Liver (tissue), 9 donors: ENCODE data around the gene CIAPIN1. TPM values are rescaled to one million over a fixed set of nuclear protein-coding genes. Genes with fewer than 3 reads are reported as not detected.

Experiments used
- DNase-seq: peaks from one replicate; pipeline ENCODE4 v3.0.0-alpha.2; 2017; ENCODE audit warnings: low spot score
- H3K27ac ChIP-seq, 2 donors: one replicate each; pipeline ENCODE4 v1.7.0; 2013; ENCODE audit warnings: inconsistent platforms in 2 of 2, low read length in 2 of 2, control low read depth in 1 of 2, low read depth in 1 of 2, mild to moderate bottlenecking in 1 of 2
- H3K27me3 ChIP-seq, 4 donors: one replicate each; pipeline versions ENCODE4 v1.6.1 to v1.7.0; 2013; ENCODE audit warnings: low read length in 3 of 4, inconsistent platforms in 1 of 4, mild to moderate bottlenecking in 1 of 4, moderate library complexity in 1 of 4; ENCODE audit not compliant: control insufficient read depth in 4 of 4, insufficient read depth in 4 of 4
- H3K36me3 ChIP-seq, 4 donors: one replicate each; pipeline versions ENCODE4 v1.6.1 to v1.7.0; 2013; ENCODE audit warnings: low read length in 3 of 4, mild to moderate bottlenecking in 3 of 4, low read depth in 1 of 4, moderate library complexity in 1 of 4; ENCODE audit not compliant: control insufficient read depth in 4 of 4, insufficient read depth in 3 of 4
- H3K4me1 ChIP-seq, 4 donors: one replicate each; pipeline versions ENCODE4 v1.6.1 to v1.7.0; 2013; ENCODE audit warnings: low read length in 3 of 4, mild to moderate bottlenecking in 3 of 4, moderate library complexity in 1 of 4; ENCODE audit not compliant: control insufficient read depth in 4 of 4, insufficient read depth in 4 of 4
- H3K4me3 ChIP-seq, 3 donors: one replicate each; pipeline versions ENCODE4 v1.6.1 to v1.7.0; 2013; ENCODE audit warnings: low read length in 3 of 3, control low read depth in 1 of 3, low read depth in 1 of 3, mild to moderate bottlenecking in 1 of 3
- H3K9ac ChIP-seq, 2 donors: one replicate each; pipeline ENCODE4 v1.7.0; 2013; ENCODE audit warnings: low read length in 2 of 2, mild to moderate bottlenecking in 2 of 2, moderate library complexity in 2 of 2, control low read depth in 1 of 2, low read depth in 1 of 2
- H3K9me3 ChIP-seq, 4 donors: one replicate each; pipeline versions ENCODE4 v1.6.1 to v1.7.0; 2013; ENCODE audit warnings: low read length in 3 of 4; ENCODE audit not compliant: control insufficient read depth in 4 of 4
- EGR1 ChIP-seq, 2 donors: IDR thresholded peaks; 2 replicates each; pipeline ENCODE4 v1.6.1; 2016 to 2018; ENCODE audit warnings: antibody characterized with exemption in 2 of 2, low read depth in 2 of 2
- FOXA1 ChIP-seq: IDR thresholded peaks from 2 replicates; pipeline ENCODE4 v1.6.1; 2016; ENCODE audit warnings: antibody characterized with exemption
- FOXA2 ChIP-seq: IDR thresholded peaks from 2 replicates; pipeline ENCODE4 v1.6.1; 2016; ENCODE audit warnings: antibody characterized with exemption
- GABPA ChIP-seq, 2 donors: IDR thresholded peaks in 1 of 2; conservative IDR thresholded peaks in 1 of 2; 2 replicates each; pipeline ENCODE4 v1.6.1; 2016; ENCODE audit warnings: antibody characterized with exemption in 2 of 2, mild to moderate bottlenecking in 1 of 2, moderate library complexity in 1 of 2
- HNF4A ChIP-seq, 2 donors: conservative IDR thresholded peaks; 2 replicates each; pipeline ENCODE4 v1.6.1; 2016; ENCODE audit warnings: antibody characterized with exemption in 2 of 2, mild to moderate bottlenecking in 2 of 2
- HNF4G ChIP-seq: IDR thresholded peaks from 2 replicates; pipeline ENCODE4 v1.6.1; 2016; ENCODE audit warnings: antibody characterized with exemption
- JUND ChIP-seq, 2 donors: IDR thresholded peaks; 2 replicates each; pipeline ENCODE4 v1.6.1; 2016; ENCODE audit warnings: antibody characterized with exemption in 2 of 2
- MAX ChIP-seq: IDR thresholded peaks from 2 replicates; pipeline ENCODE4 v1.6.1; 2016; ENCODE audit warnings: antibody characterized with exemption
- NR2F2 ChIP-seq: IDR thresholded peaks from 2 replicates; pipeline ENCODE4 v1.6.1; 2016; ENCODE audit warnings: antibody characterized with exemption
- RAD21 ChIP-seq, 2 donors: IDR thresholded peaks; 2 replicates each; pipeline ENCODE4 v1.6.1; 2016; ENCODE audit warnings: antibody characterized with exemption in 2 of 2, mild to moderate bottlenecking in 2 of 2
- REST ChIP-seq: IDR thresholded peaks from 2 replicates; pipeline ENCODE4 v1.6.1; 2016; ENCODE audit warnings: antibody characterized with exemption, mild to moderate bottlenecking
- RXRA ChIP-seq, 2 donors: IDR thresholded peaks; 2 replicates each; pipeline ENCODE4 v1.6.1; 2017 to 2018; ENCODE audit warnings: antibody characterized with exemption in 2 of 2, mild to moderate bottlenecking in 1 of 2
- SP1 ChIP-seq: IDR thresholded peaks from 2 replicates; pipeline ENCODE4 v1.6.1; 2018; ENCODE audit warnings: antibody characterized with exemption, mild to moderate bottlenecking
- TAF1 ChIP-seq: conservative IDR thresholded peaks from 2 replicates; pipeline ENCODE4 v1.6.1; 2016; ENCODE audit warnings: antibody characterized with exemption, mild to moderate bottlenecking
- YY1 ChIP-seq: IDR thresholded peaks from 2 replicates; pipeline ENCODE4 v1.6.1; 2016; ENCODE audit warnings: antibody characterized with exemption, mild to moderate bottlenecking
- WGBS: extraction: QIAGEN DNeasy Blood & Tissue Kit; methylation state at CpG from one replicate; pipeline ENCODE4 v1.1.7; 2013; 5-methylcytosine and 5-hydroxymethylcytosine counted together
- polyA plus RNA-seq, 2 donors: library from polyadenylated mRNA; stranded (reverse) in 1 of 2; unstranded in 1 of 2; fragments of 200-250 nt in 1 of 2; fragments of >200 nt in 1 of 2; fragmentation: Nextera tagmentation in 1 of 2; extraction: Ambion mirVana in 1 of 2; gene quantifications; one replicate each; pipeline versions ENCODE4 v1.2.1 to v1.2.3, GENCODE V29; 2013 to 2015
- total RNA-seq, 2 donors: library from RNA; depleted of rRNA; stranded (reverse); fragments of >200 nt; gene quantifications; one replicate each; pipeline ENCODE4 v1.2.3, GENCODE V29; 2014
- TF ChIP-seq, protein P1 (sequence below): IDR thresholded peaks from 2 replicates; pipeline ENCODE4 v1.6.1; 2016; ENCODE audit warnings: antibody characterized with exemption
- TF ChIP-seq, protein P2 (sequence below): fragments of 150-350 bp; IDR thresholded peaks from 2 replicates; pipeline ENCODE4 v1.5.1; 2017; ENCODE audit warnings: improper control_type of control experiment, low read depth, low read length; ENCODE audit not compliant: missing input control
- TF ChIP-seq, protein P3 (sequence below): IDR thresholded peaks from 2 replicates; pipeline ENCODE4 v1.6.1; 2016; ENCODE audit warnings: antibody characterized with exemption
- donor health status: healthy.
- donor health status: healthy.
- donor health status: healthy.
- donor health status: healthy.
- donor health status: healthy.

CIAPIN1 gene
- total and polyA plus RNA-seq, 4 donors = 19.5 to 32.7 (median 23.4) TPM

GRCh38 chr16:57477531-57478202 is 30.5 kb upstream of the CIAPIN1 start:
- Histone ChIP-seq H3K27me3 (no peaks in the 10 kb centered on the region), H3K36me3 (peaks cover 0 to 16% (median 7%) of the 10 kb centered on the region in 4 donors), H3K9ac (no peak overlapping the region), H3K4me1 (peaks cover 23 to 56% (median 40%) of the 10 kb centered on the region in 4 donors), H3K9me3 (no peaks in the 10 kb centered on the region), H3K27ac (no peak overlapping the region), H3K4me3 (no peak overlapping the region)
- WGBS = 76% methylated on average over 9 of the region's 9 CpGs
- DNase-seq = no peak
- no peak for TF ChIP-seq TAF1
- TF ChIP-seq NR2F2 = no peak
- no peak for TF ChIP-seq RAD21 (IDR thresholded peaks at IDR 0.05)
- no peak for TF ChIP-seq SP1
- TF ChIP-seq FOXA1 = no peak
- TF ChIP-seq GABPA (IDR thresholded peaks at IDR 0.05 in 1 of 2, conservative IDR thresholded peaks at IDR 0.05 in 1 of 2) = no peak
- no peak for TF ChIP-seq FOXA2
- TF ChIP-seq HNF4A (conservative IDR thresholded peaks at IDR 0.05) = no peak
- TF ChIP-seq, protein P1, sequence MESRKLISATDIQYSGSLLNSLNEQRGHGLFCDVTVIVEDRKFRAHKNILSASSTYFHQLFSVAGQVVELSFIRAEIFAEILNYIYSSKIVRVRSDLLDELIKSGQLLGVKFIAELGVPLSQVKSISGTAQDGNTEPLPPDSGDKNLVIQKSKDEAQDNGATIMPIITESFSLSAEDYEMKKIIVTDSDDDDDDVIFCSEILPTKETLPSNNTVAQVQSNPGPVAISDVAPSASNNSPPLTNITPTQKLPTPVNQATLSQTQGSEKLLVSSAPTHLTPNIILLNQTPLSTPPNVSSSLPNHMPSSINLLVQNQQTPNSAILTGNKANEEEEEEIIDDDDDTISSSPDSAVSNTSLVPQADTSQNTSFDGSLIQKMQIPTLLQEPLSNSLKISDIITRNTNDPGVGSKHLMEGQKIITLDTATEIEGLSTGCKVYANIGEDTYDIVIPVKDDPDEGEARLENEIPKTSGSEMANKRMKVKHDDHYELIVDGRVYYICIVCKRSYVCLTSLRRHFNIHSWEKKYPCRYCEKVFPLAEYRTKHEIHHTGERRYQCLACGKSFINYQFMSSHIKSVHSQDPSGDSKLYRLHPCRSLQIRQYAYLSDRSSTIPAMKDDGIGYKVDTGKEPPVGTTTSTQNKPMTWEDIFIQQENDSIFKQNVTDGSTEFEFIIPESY = no peak

DNA sequence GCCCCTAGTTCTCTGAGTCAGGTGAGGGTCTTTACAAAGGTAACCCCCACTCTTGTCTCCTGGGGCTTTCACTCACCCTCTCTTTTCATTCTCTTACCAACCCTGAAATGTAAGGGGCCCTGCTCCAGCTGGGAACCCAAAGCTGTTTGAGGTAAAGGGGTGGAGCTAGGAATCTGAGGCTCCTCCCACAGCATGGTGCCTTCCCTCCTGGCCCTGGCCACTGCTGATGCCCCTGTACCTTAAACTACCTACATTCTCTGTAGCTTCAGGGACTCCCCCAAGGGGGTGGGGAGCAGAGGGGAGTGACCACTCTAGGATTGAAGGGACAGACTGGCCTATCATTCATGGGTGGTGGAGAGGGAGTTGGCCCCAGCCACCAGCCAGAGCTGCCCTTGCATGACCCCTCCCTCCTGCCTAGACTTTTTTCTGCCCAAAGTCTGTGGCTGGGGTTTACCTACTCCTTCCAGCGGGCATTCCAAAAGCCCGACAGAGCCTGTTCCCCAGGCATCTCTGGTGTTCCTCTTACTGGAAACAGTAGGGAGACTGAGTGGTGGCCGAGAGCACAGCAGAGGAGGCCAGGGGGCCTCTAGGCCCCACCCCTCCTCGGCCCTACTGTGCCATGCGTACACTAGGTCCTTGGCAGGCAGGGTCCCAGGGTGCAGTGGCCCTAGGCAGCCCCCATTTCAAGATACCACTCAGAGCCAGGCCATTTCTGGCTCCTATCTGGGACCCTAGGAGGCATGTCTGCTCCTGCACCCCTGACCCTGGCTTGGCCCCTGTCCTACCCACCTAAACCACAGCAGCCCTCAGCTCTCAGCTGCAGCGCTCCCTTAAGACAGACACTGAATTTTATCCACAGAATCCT is 29.6 kb upstream of the CIAPIN1 start:
- Histone ChIP-seq H3K4me3 (no peak overlapping the region), H3K9me3 (no peaks in the 10 kb centered on the region), H3K4me1 (peaks cover 27 to 65% (median 49%) of the 10 kb centered on the region in 4 donors), H3K27me3 (no peaks in the 10 kb centered on the region), H3K9ac (no peak overlapping the region), H3K36me3 (peaks cover 0 to 16% (median 8%) of the 10 kb centered on the region in 4 donors), H3K27ac (no peak overlapping the region)
- no peak for DNase-seq
- 92% methylated on average over 6 of the region's 6 CpGs for WGBS
- TF ChIP-seq, protein P2, sequence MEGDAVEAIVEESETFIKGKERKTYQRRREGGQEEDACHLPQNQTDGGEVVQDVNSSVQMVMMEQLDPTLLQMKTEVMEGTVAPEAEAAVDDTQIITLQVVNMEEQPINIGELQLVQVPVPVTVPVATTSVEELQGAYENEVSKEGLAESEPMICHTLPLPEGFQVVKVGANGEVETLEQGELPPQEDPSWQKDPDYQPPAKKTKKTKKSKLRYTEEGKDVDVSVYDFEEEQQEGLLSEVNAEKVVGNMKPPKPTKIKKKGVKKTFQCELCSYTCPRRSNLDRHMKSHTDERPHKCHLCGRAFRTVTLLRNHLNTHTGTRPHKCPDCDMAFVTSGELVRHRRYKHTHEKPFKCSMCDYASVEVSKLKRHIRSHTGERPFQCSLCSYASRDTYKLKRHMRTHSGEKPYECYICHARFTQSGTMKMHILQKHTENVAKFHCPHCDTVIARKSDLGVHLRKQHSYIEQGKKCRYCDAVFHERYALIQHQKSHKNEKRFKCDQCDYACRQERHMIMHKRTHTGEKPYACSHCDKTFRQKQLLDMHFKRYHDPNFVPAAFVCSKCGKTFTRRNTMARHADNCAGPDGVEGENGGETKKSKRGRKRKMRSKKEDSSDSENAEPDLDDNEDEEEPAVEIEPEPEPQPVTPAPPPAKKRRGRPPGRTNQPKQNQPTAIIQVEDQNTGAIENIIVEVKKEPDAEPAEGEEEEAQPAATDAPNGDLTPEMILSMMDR = no peak
- TF ChIP-seq GABPA (IDR thresholded peaks at IDR 0.05 in 1 of 2, conservative IDR thresholded peaks at IDR 0.05 in 1 of 2) = no peak
- TF ChIP-seq FOXA1 = no peak
- no peak for TF ChIP-seq JUND (IDR thresholded peaks at IDR 0.05)
- no peak for TF ChIP-seq HNF4A (conservative IDR thresholded peaks at IDR 0.05)
- TF ChIP-seq MAX = no peak
- TF ChIP-seq RAD21 (IDR thresholded peaks at IDR 0.05) = no peak
- no peak for TF ChIP-seq EGR1 (IDR thresholded peaks at IDR 0.05; ENCODE audit: low read depth in 2 of 2)
- no peak for TF ChIP-seq REST
- TF ChIP-seq SP1 = no peak
- no peak for TF ChIP-seq TAF1
- TF ChIP-seq NR2F2 = no peak
- no peak for TF ChIP-seq RXRA (IDR thresholded peaks at IDR 0.05)
- TF ChIP-seq HNF4G = no peak
- TF ChIP-seq FOXA2 = no peak
- no peak for TF ChIP-seq YY1
- TF ChIP-seq, protein P1 = no peak
- TF ChIP-seq, protein P3, sequence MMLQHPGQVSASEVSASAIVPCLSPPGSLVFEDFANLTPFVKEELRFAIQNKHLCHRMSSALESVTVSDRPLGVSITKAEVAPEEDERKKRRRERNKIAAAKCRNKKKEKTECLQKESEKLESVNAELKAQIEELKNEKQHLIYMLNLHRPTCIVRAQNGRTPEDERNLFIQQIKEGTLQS = no peak
